ENCODE data around the gene GCKR.
"Not testable (repeated sequence)": the region's sequence is repeated elsewhere in the genome, so short reads cannot be mapped to it uniquely, and the experiment has no call there.

Gene GCKR

GRCh38 chr2:27531983-27532382 lies 35.3 kb downstream of the GCKR start:
- Histone ChIP-seq H3K9me3 (ENCODE audit: control insufficient read depth, insufficient read depth, low read depth, low read length) (no peaks in the 10 kb centered on the region), H3K4me1 (ENCODE audit: control insufficient read depth, insufficient read depth, low read length) (no peaks in the 10 kb centered on the region), H3K36me3 (ENCODE audit: control insufficient read depth in 2 of 2, insufficient read depth in 1 of 2, low read length in 2 of 2) (no peaks in the 10 kb centered on the region), H3K4me3 (ENCODE audit: low read depth, low read length) (no peak overlapping the region), H3K27ac (ENCODE audit: extremely low read depth, low read depth, low read length) (no peak overlapping the region)
- TF ChIP-seq ZBTB17 (tag by site-specific recombination; IDR thresholded peaks at IDR 0.05): no peak
- no peak for TF ChIP-seq ZNF670 (tag by site-specific recombination; IDR thresholded peaks at IDR 0.05; ENCODE audit: low read depth)
- ChIA-PET POLR2A (interaction anchor here (0.6 kb wide), 1 partner anchor 424 kb away, joined by 4 read pairs; no protein-coding TSS in a partner anchor), CTCF (interaction anchor here (0.7 kb wide), 1 partner anchor 40 kb away, joined by 4 read pairs; no protein-coding TSS in a partner anchor)

GRCh38 chr2:27537287-27537686 lies 40.6 kb downstream of the GCKR start:
- ChIA-PET CTCF (interaction anchor here (0.6 kb wide), 1 partner anchor 148 kb away, joined by 5 read pairs; no protein-coding TSS in a partner anchor), POLR2A (no interaction called here)
- H3K36me3 ChIP-seq (ENCODE audit: control insufficient read depth in 2 of 2, insufficient read depth in 1 of 2, low read length in 2 of 2): no peaks in the 10 kb centered on the region
- H3K4me1 ChIP-seq (ENCODE audit: control insufficient read depth, insufficient read depth, low read length): no peaks in the 10 kb centered on the region
- no peak overlapping the region for H3K4me3 ChIP-seq (ENCODE audit: low read depth, low read length)
- no peaks in the 10 kb centered on the region for H3K9me3 ChIP-seq (ENCODE audit: control insufficient read depth, insufficient read depth, low read depth, low read length)
- no peak for TF ChIP-seq ZNF175 (tag by site-specific recombination; IDR thresholded peaks at IDR 0.05)
- no peak for TF ChIP-seq ZNF366 (tag by site-specific recombination; conservative IDR thresholded peaks at IDR 0.05)
- TF ChIP-seq ZNF26 (tag by site-specific recombination; IDR thresholded peaks at IDR 0.05): no peak
- TF ChIP-seq PRDM4 (tag by site-specific recombination; IDR thresholded peaks at IDR 0.05): peak; percentile 55; the same call in 1 of the 2 replicates
- no peak for TF ChIP-seq ZNF112 (tag by site-specific recombination; IDR thresholded peaks at IDR 0.05)
- H3K27ac ChIP-seq (ENCODE audit: extremely low read depth, low read depth, low read length): no peak overlapping the region

GRCh38 chr2:27538839-27539450 lies 42.3 kb downstream of the GCKR start:
- H3K36me3 ChIP-seq (ENCODE audit: control insufficient read depth in 2 of 2, insufficient read depth in 1 of 2, low read length in 2 of 2); H3K27ac ChIP-seq (ENCODE audit: extremely low read depth, low read depth, low read length); H3K9me3 ChIP-seq (ENCODE audit: control insufficient read depth, insufficient read depth, low read depth, low read length); H3K4me3 ChIP-seq (ENCODE audit: low read depth, low read length); POLR2A ChIA-PET; CTCF ChIA-PET; H3K4me1 ChIP-seq (ENCODE audit: control insufficient read depth, insufficient read depth, low read length): not testable (repeated sequence)

- H3K4me3 ChIP-seq (ENCODE audit: low read depth, low read length); H3K36me3 ChIP-seq (ENCODE audit: control insufficient read depth in 2 of 2, insufficient read depth in 1 of 2, low read length in 2 of 2); H3K27ac ChIP-seq (ENCODE audit: extremely low read depth, low read depth, low read length); H3K9me3 ChIP-seq (ENCODE audit: control insufficient read depth, insufficient read depth, low read depth, low read length); POLR2A ChIA-PET; H3K4me1 ChIP-seq (ENCODE audit: control insufficient read depth, insufficient read depth, low read length); CTCF ChIA-PET: not testable (repeated sequence)
Measured at GRCh38 chr2:27539649-27540048, 43.0 kb downstream of the GCKR start.

GRCh38 chr2:27544143-27544821 lies 47.6 kb downstream of the GCKR start:
- ChIA-PET POLR2A (no interaction called here), CTCF (no interaction called here)
- no peak overlapping the region for H3K4me3 ChIP-seq (ENCODE audit: low read depth, low read length)
- no peak for TF ChIP-seq ZNF133 (tag by site-specific recombination; IDR thresholded peaks at IDR 0.05)
- no peaks in the 10 kb centered on the region for H3K9me3 ChIP-seq (ENCODE audit: control insufficient read depth, insufficient read depth, low read depth, low read length)
- no peaks in the 10 kb centered on the region for H3K36me3 ChIP-seq (ENCODE audit: control insufficient read depth in 2 of 2, insufficient read depth in 1 of 2, low read length in 2 of 2)
- no peaks in the 10 kb centered on the region for H3K4me1 ChIP-seq (ENCODE audit: control insufficient read depth, insufficient read depth, low read length)
- no peak overlapping the region for H3K27ac ChIP-seq (ENCODE audit: extremely low read depth, low read depth, low read length)

All from HEK293 (cell line).